Activated gamma-delta T cell treated with Interleukin-2 at 50 U/mL for 16 hours (primary cell): Measurements from ENCODE around the gene ZNF521.

Experiments used
- DNase-seq: peaks from one replicate; pipeline ENCODE4 v3.0.0-alpha.2; 2020

ZNF521 gene

DNA sequence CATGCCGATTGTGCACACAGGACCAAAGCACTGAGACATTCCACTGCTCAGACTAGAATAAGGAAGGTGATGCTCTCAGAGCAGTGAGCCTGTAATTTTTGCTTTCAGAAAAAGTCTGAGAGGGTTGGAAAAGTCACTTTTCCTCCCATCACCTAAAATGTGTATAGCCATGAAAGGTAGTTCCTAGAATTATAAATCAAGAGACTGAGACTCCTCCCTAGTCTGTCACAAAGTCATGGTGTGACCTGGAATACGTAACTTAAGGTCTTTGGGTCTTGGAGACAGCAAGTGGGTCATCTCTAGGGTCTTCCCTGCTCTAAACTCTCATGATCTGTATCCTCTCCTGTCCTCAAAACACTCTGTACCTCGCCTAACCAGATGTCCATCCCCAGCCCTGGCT, 16.9 kb downstream of the ZNF521 start:
- no peak for DNase-seq

DNA sequence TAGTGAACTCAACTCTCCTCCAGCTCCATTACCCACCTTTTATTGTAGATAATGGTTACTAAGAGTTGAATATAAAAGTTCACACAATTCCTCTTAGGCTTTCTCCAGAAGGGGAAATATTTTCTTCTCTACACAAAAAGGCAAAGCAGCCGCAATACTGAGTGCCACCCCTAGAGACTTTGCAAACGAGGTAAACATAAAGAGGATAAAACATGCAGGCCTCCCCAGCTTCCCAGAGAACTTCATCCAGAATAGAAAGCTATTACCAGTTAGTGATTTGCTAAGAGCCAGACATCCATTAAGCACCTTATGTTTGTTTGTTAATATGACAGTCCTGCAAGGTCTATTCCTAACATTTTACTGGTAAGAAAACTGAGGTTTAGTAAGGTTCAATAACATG, 17.4 kb downstream of the ZNF521 start:
- no peak for DNase-seq

- DNase-seq, result no peak
These were observed 20.0 kb downstream of the ZNF521 start for GRCh38 chr18:25332002-25332401.

GRCh38 chr18:25329783-25330182, 22.2 kb downstream of the ZNF521 start:
- no peak for DNase-seq

DNA sequence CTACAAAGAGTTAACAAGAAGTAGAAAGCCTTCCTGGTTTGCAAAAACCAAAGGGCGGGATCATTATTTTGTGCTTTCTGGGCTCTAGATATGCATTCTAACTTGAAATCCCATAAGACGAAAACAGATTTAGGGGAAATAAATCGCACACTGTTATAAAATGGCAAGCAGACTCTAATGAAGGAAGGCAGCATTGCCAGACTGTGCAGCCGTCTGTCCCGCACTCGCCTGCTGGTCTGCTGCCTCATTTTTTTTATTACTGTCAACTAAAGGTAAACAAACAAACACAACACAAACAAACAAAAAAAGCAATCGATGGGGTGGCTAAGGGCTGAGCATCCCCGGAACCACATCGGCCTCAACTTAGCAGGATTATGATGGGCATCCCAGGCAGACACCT, 24.4 kb downstream of the ZNF521 start:
- no peak for DNase-seq

DNA sequence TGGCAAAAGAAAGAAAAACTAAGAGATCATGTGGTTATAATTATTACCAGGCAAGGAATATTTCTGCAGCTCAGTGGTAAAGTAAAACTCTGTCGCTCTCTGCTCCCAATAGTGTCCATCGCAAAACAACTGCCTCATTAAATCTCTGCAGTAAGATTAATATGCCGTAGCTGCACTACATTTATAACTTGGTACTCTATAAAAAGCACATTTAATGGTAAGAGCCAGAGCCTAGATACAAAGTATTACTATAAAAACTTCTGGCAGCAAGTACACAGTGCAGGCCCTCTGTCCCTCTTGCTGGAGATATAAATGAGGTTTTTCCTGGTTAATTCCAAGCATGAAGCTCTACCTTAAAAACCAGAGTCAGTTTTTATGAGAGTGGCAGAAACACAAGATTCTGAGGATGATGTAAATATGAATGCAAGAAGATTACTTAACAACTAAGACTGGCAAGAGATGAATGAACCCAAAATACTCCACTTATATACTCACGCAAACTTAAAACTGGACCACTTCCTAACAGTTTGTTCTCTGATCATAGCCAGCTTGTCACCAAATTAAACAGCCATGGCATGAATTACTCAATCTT, 25.5 kb downstream of the ZNF521 start:
- no peak for DNase-seq

- no peak for DNase-seq
These were observed 29.2 kb downstream of the ZNF521 start for GRCh38 chr18:25322806-25323205.

DNA sequence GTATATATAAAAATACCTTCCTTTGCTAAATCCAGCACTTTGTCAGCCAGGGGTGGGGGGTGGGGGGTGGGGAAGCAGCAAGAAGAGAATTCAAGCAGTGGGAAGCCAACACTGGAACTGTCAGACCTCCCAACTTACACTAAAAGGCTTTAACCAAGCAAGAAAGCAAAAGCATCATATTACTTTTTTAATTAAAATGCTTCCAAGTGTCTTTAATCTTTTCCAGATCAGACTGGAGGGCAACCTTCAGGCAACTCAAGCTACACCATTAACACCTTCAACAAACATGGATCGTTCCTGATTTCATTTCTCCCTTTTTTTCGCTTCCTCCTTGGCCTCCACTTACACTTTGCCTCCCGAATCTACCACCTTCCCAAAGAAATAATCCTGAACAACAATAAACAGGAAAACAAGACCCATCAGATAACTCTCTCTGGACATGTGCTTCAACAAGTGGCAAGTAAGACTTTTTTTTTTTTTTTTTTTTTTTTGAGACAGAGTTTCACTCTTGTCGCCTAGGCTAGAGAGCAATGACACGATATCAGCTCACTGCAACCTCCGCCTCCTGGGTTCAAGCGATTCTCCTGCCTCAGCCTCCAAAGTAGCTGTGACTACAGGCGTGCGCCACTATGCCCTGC, 35.5 kb downstream of the ZNF521 start:
- DNase-seq, result no peak

- no peak for DNase-seq
These were observed 37.2 kb downstream of the ZNF521 start for GRCh38 chr18:25314838-25315190.

- no peak for DNase-seq
These were observed 37.7 kb downstream of the ZNF521 start for GRCh38 chr18:25314151-25314837.

- no peak for DNase-seq
These were observed 38.7 kb downstream of the ZNF521 start for GRCh38 chr18:25313268-25313667.

- no peak for DNase-seq
These were observed 41.9 kb downstream of the ZNF521 start for GRCh38 chr18:25310045-25310444.

DNA sequence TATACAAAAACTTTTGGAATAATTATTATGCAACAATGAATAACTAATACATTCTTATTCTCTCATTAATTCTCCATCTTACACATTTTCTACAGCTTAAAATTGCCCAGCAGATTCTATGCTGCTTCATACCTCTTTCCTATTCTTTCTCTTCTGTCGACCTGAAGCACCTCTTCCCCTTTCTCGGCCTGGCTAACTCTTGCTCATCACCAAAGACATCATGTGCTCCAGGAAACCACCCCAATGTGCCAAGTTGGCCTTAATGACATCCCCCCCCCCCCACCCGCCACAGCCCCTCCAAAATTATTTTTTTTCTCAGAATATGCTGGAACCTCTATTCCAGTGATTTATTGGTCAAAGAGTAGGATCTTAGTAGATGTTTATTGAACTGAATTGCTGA, 43.6 kb downstream of the ZNF521 start:
- DNase-seq, result no peak

GRCh38 chr18:25307192-25307591, 44.8 kb downstream of the ZNF521 start:
- no peak for DNase-seq

- DNase-seq, result no peak
These were observed 45.3 kb downstream of the ZNF521 start for GRCh38 chr18:25306671-25307070.

GRCh38 chr18:25305584-25305983, 46.4 kb downstream of the ZNF521 start:
- DNase-seq, result no peak

DNA sequence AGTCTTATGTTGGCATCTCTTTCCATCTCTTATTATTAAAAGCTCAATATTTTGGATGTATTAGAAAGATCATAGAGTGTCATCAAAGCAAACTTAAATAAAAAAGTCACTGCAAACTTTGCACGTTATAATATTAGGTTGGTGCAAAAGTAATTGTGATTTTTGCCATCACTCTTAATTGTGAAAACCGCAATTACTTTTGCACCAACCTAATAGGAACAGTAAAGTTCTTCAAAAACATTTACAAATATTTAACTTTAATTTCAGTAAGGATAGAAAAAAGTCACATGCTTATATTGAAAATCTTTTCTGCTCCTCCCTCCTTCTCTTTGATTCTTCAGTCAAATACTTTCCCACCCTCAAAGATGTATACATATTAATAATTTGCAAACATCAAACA, 51.5 kb downstream of the ZNF521 start:
- no peak for DNase-seq

- DNase-seq, result no peak
These were observed 52.3 kb downstream of the ZNF521 start for GRCh38 chr18:25299426-25300300.

GRCh38 chr18:25298853-25299274, 53.1 kb downstream of the ZNF521 start:
- DNase-seq, result no peak

DNA sequence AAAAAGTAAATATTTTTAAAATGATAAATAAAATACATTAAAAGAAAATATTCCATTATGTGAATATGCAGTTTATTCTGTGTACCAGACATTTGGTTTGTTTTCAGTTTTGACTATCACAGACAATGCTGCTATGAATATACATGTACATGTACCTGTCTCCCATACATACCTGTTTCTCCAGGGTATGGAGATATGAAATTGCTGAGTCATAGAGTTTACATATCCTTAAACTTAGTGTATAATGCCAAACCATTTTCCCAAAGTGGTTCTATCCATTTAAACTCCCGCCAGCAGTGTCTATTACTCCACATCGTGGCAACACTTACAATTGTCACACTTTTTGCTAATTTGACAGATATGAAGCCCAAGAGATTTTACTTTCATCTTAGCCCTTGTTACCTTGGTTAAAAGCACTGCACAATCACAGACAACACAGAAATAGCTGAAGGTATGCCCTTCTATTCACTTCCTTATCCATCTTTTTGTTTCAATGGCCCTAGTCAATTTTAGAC, 56.3 kb downstream of the ZNF521 start:
- DNase-seq, result no peak

- DNase-seq, result no peak
These were observed 60.8 kb downstream of the ZNF521 start for GRCh38 chr18:25291150-25291549.

DNA sequence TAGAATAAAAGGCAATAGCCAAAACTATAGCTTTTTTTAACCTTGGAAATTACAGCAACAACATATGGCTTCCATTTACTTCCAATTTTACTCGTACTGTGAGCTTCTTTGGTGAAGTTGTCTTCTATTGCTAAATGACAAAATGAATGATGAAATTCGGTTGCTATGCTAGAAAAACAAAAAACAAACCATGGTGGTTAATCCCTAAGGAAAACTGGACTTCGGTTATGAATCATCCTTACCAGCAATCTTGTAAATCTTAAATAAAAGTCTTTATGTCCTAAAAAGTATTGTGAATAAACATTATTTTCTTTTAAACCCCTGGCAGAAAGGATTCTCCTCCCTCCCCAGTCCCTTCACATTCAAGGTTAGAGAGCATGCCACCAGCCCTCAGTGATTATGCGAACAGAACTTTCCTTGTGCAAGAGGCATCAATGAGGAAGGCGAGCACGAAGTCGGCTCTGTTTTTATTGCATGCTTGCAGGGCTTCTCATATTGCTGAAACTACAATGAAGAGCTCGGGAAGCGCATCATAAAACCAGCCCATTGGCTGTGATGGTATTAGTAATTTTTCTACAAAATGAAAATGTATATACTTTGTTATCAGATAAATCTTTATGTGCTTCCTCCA, 62.9 kb downstream of the ZNF521 start:
- no peak for DNase-seq
